PC-9 (cell line): Measurements from ENCODE around the gene PCNX1. TPM values are rescaled to one million over a fixed set of nuclear protein-coding genes. Genes with fewer than 3 reads are reported as not detected.

ENCODE experiments used
- BruUV-seq: library from RNA; stranded (reverse); fragments of 400-500 nt; replicated peaks from 2 replicates; lab custom pipeline; 2021; lab: Mats Ljungman, UMichigan
- CTCF ChIA-PET: fragments of 300-600 bp; sonication (Branson Sonifier 250); formaldehyde crosslinking; loops from one replicate; lab custom pipeline; 2022; ENCODE audit warnings: antibody characterized with exemption; lab: Charles Lee
- POLR2A ChIA-PET: fragments of 300-600 bp; sonication (Branson Sonifier 250); formaldehyde crosslinking; loops from one replicate; lab custom pipeline; 2022; ENCODE audit warnings: antibody characterized with exemption; ENCODE audit not compliant: unreplicated experiment; lab: Charles Lee
- DNase-seq, 2 experiments: peaks; one replicate each; pipeline versions ENCODE4 v3.0.0 to v3.0.0-alpha.2; 2015 to 2022; ENCODE audit warnings: mixed read lengths in 1 of 2
- H2AFZ ChIP-seq: fragments of 200-600 bp; sonication (generic); 2 replicates; pipeline ENCODE4 v1.8.1; 2017; ENCODE audit warnings: antibody characterized with exemption
- H3F3A ChIP-seq: fragments of 200-600 bp; sonication (generic); 2 replicates; pipeline ENCODE4 v1.8.1; 2017; ENCODE audit warnings: antibody characterized with exemption, mild to moderate bottlenecking, low read depth; ENCODE audit not compliant: insufficient read depth
- H3K27ac ChIP-seq: fragments of 200-600 bp; sonication (generic); 2 replicates; pipeline ENCODE4 v1.6.1; 2016; ENCODE audit warnings: mixed run types
- H3K27me3 ChIP-seq: fragments of 200-600 bp; sonication (generic); 2 replicates; pipeline ENCODE4 v1.6.1; 2016; ENCODE audit warnings: low read depth, mixed run types; ENCODE audit not compliant: insufficient read depth
- H3K36me3 ChIP-seq: fragments of 200-600 bp; sonication (generic); 2 replicates; pipeline ENCODE4 v1.6.1; 2016; ENCODE audit warnings: low read depth, mixed run types
- H3K4me1 ChIP-seq: fragments of 200-600 bp; sonication (generic); replicated peaks from 2 replicates; pipeline ENCODE4 v1.6.1; 2016; ENCODE audit warnings: mixed run types; ENCODE audit not compliant: insufficient read depth
- H3K4me2 ChIP-seq: fragments of 200-600 bp; sonication (generic); 2 replicates; pipeline ENCODE4 v1.6.1; 2017; ENCODE audit warnings: mixed run types
- H3K4me3 ChIP-seq: fragments of 200-600 bp; sonication (generic); 2 replicates; pipeline ENCODE4 v1.6.1; 2016; ENCODE audit warnings: mixed run types
- H3K79me2 ChIP-seq: fragments of 200-600 bp; sonication (generic); 2 replicates; pipeline ENCODE4 v1.6.1; 2017; ENCODE audit warnings: low read depth, mixed run types
- H3K9me2 ChIP-seq: fragments of 200-600 bp; sonication (generic); 2 replicates; pipeline ENCODE4 v1.8.1; 2017; ENCODE audit warnings: mild to moderate bottlenecking; ENCODE audit not compliant: insufficient read depth
- H3K9me3 ChIP-seq: fragments of 200-600 bp; sonication (generic); 2 replicates; pipeline ENCODE4 v1.8.1; 2016; ENCODE audit warnings: low read depth; ENCODE audit not compliant: insufficient read depth
- H4K20me1 ChIP-seq: fragments of 200-600 bp; sonication (generic); 2 replicates; pipeline ENCODE4 v1.8.1; 2017; ENCODE audit not compliant: insufficient read depth
- CTCF ChIP-seq: fragments of 200-600 bp; sonication (generic); conservative IDR thresholded peaks from 2 replicates; pipeline ENCODE4 v1.6.1; 2017; ENCODE audit warnings: mixed run types, antibody characterized with exemption, mild to moderate bottlenecking, moderate library complexity
- EZH2 ChIP-seq: fragments of 200-600 bp; sonication (generic); IDR thresholded peaks from 2 replicates; pipeline ENCODE4 v1.8.0; 2017; ENCODE audit warnings: antibody characterized with exemption, low read depth
- intact Hi-C: fragments of 100-400 bp; cut with micrococcal nuclease; formaldehyde crosslinking; loops from one replicate; pipeline ENCODE4 v1.10.0; 2022; ENCODE audit not compliant: unreplicated experiment
- total RNA-seq: library from RNA; stranded (reverse); gene quantifications from 2 replicates; pipeline ENCODE4 v1.2.3, GENCODE V29; 2021

Gene PCNX1
- total RNA-seq, 1 experiment from 2014 or later = 37.6 TPM

GRCh38 chr14:71121001-71121400 lies 213.7 kb downstream of the PCNX1 start:
- H4K20me1 ChIP-seq = no peaks in the 10 kb centered on the region
- DNase-seq = no peak
- no peak overlapping the region for H3K27ac ChIP-seq
- H3K36me3 ChIP-seq = no peaks in the 10 kb centered on the region
- H3K4me2 ChIP-seq = no peak overlapping the region
- H3K79me2 ChIP-seq = no peaks in the 10 kb centered on the region
- BruUV-seq = no TSS peak
- H3K9me2 ChIP-seq = no peaks in the 10 kb centered on the region
- ChIA-PET CTCF (no interaction called here), POLR2A (no interaction called here)
- intact Hi-C loops = no loop called here
- peaks cover 38% of the 10 kb centered on the region for H3K4me1 ChIP-seq
- H3K4me3 ChIP-seq = no peak overlapping the region
- peaks cover 31% of the 10 kb centered on the region for H3F3A ChIP-seq
- no peaks in the 10 kb centered on the region for H3K27me3 ChIP-seq
- no peak overlapping the region for H2AFZ ChIP-seq
- TF ChIP-seq CTCF (no peak), EZH2 (no peak)
- H3K9me3 ChIP-seq = no peaks in the 10 kb centered on the region

DNA sequence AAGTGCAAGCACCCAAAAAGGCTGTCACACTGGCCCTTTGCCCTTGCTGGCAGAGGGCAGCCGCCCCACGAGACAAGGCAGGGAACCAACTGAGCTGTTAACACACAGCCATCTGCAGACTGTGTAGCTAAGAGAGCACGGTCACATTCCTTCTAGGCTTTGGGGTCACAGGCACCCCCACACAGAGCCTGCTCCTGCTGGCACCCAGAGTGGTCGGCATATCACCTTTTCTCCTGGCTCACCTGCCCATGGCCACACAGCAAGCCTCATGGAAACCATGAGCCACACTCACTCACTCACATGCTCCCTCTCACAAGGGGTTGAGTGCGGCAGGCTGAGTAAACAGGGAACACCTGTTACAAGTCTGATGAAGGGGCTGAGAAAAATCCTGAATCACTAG lies 214.5 kb downstream of the PCNX1 start:
- TF ChIP-seq EZH2 = no peak
- TF ChIP-seq CTCF = no peak
- H3K9me2 ChIP-seq = no peaks in the 10 kb centered on the region
- peaks cover 27% of the 10 kb centered on the region for H3F3A ChIP-seq
- DNase-seq = no peak
- H2AFZ ChIP-seq = no peak overlapping the region
- no peaks in the 10 kb centered on the region for H4K20me1 ChIP-seq
- intact Hi-C loops = no loop called here
- H3K79me2 ChIP-seq = no peaks in the 10 kb centered on the region
- no peaks in the 10 kb centered on the region for H3K9me3 ChIP-seq
- H3K4me2 ChIP-seq = no peak overlapping the region
- no peak overlapping the region for H3K27ac ChIP-seq
- H3K4me1 ChIP-seq = peaks cover 32% of the 10 kb centered on the region
- no peaks in the 10 kb centered on the region for H3K27me3 ChIP-seq
- BruUV-seq = no TSS peak
- no peak overlapping the region for H3K4me3 ChIP-seq
- H3K36me3 ChIP-seq = no peaks in the 10 kb centered on the region
- ChIA-PET POLR2A (interaction anchor here (0.6 kb wide), 1 partner anchor 67 kb away, joined by 3 read pairs; no protein-coding TSS in a partner anchor), CTCF (no interaction called here)

DNA sequence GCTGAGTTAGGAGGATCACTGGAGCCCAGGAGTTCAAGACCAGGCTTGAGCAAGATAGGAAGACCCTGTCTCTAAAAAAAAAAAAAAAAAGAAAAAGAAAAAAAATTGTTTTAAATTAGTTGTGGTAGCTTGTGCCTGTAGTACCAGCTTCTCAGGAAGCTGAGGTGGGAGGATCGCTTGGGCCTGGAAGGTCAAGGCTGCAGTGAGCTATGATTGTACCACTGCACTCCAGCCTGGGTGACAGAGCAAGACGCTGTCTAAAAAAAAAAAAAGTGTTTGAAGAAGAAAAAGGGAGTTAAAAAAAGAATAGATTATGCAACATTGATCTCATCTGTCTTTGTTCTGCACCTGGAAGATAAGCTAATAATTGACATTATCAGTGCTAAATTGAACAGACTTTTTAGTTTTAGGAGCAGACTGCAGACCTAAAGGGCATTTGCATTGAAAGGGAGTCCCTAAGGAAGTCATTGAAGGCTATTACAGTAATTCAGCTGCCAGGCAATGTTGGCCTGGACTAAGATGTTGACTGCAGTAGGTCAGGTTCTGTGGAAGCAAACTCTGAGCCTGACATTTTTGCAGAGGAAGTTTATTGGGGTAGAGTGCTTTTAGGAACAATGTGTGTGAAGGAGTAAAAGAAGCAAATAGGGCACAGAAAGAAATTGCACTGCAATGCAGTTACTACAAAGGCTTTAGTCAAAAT lies 215.8 kb downstream of the PCNX1 start:
- POLR2A ChIA-PET = interaction anchor here (0.6 kb wide), 1 partner anchor 430 kb away, joined by 19 read pairs; no protein-coding TSS in a partner anchor
- no peak overlapping the region for H3K27ac ChIP-seq
- no TSS peak for BruUV-seq
- peaks cover 14% of the 10 kb centered on the region for H3F3A ChIP-seq
- no peak overlapping the region for H2AFZ ChIP-seq
- H3K79me2 ChIP-seq = no peaks in the 10 kb centered on the region
- no peak for TF ChIP-seq CTCF
- TF ChIP-seq EZH2 = no peak
- CTCF ChIA-PET = interaction anchor here (0.6 to 0.7 kb wide), 3 partner anchors 15 to 1863 kb away, joined by 3 to 7 read pairs (median 5); partner anchors contain the start of gene GALNT16
- no peak overlapping the region for H3K4me3 ChIP-seq
- H3K4me2 ChIP-seq = no peak overlapping the region
- H3K4me1 ChIP-seq = peaks cover 19% of the 10 kb centered on the region
- no peaks in the 10 kb centered on the region for H3K36me3 ChIP-seq
- no peaks in the 10 kb centered on the region for H3K9me2 ChIP-seq
- H4K20me1 ChIP-seq = no peaks in the 10 kb centered on the region
- no peak for DNase-seq
- intact Hi-C loops = no loop called here
- H3K27me3 ChIP-seq = no peaks in the 10 kb centered on the region
- H3K9me3 ChIP-seq = no peaks in the 10 kb centered on the region
